Measurements from ENCODE around the gene UBE2D3. TPM values are rescaled to one million over a fixed set of nuclear protein-coding genes. Genes with fewer than 3 reads are reported as not detected.

The UBE2D3 gene
- total RNA-seq, 1 experiment from 2014 or later = 521 TPM

- DNase-seq (ENCODE audit: extremely low read depth, low read depth) = no peak
These were observed 67.3 kb downstream of the UBE2D3 start for GRCh38 chr4:102759831-102760644.

DNA sequence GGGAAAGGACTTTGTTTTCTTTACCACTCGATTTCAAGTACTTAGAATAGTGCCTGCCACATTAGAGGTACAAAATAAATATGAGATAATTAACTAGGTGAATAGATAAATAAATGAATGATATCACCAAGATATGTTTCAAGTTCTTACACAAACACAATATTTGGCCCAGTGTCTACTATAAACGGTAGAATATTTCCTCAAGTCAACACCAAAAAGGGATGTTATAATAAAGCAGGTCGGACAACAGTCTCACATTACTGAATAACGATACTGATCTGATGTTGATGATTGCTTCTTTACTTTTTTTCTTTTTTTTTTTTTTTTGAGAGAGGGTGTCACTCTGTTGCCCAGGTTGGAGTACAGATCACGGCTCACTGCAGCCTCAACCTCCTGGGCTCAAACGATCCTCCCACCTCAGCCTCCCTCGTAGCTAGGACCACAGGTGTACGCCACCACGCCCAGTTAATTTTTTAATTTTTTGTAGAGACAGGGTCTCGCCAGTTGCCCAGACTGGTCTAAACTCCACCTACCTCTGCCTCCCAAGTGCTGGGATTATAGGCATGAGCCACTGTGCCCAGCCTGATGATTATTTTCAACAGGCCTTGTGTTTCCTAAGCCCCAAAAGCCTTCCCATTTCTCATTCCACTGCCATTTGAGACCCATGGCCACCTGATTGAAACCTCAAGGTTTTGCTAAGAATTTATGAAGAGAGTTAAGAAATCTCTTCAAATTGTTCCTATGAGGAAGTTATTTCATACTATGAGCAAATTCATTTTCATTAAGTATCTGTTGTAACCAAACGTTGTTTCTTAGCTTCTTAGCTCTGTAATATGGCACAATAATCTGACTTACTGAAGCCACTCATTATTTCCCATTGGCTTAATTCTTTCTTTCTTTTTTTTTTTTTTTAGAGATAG lies 68.8 kb downstream of the UBE2D3 start:
- DNase-seq (ENCODE audit: extremely low read depth, low read depth) = no peak

DNA sequence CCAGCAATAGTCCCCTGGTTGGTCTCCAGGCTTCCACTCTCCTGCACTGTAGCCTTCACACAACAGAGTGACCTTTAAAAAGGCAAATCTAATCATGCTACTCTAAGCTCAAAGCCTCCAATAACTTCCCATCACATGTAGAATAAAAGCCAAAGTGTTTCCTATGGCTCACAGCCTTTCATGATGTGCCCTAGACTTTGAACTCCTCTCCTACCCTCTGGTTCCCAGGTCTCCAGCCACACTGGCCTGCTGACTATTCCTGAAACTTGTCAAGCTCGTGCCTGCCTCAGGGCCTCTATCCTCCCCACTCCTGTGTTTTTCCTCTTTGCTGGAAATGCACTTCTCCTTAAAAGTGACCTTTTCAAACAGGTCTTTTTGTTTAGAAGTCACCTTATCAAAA lies 69.7 kb downstream of the UBE2D3 start:
- DNase-seq (ENCODE audit: extremely low read depth, low read depth) = no peak

DNA sequence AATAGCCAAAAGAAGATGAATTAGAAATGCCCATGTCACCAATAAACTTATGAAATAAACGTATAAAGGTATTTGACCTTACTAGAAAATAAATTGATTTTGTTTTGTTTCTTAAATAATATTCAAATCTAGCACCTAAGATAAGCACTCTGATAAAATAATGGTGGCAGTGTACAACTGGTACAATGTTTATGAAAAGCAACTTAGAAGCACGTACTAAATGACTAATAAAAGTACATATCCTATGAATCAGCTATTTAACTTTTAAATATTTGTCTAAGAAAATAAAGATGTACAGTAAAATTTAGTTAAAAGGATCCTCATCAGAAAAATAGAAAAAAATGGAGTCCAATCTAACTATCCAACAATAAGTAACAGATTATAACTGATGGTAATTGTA lies 73.3 kb downstream of the UBE2D3 start:
- DNase-seq (ENCODE audit: extremely low read depth, low read depth) = no peak

DNA sequence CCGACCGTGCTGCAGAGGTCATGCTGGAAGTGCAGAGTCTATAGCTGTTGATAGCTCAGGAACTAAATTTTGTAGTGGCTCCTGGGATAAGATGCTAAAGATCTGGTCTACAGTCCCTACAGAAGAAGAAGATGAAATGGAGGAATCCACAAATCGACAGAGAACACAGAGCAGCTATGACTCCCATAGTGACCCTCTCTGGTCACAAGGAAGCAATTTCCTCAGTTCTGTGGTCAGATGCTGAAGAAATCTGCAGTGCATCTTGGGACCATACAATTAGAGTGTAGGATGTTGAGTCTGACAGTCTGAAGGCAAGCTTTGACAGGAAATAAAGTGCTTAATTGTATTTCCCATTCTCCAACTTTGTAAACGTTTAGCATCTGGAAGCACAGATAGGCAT lies 75.4 kb downstream of the UBE2D3 start:
- DNase-seq (ENCODE audit: extremely low read depth, low read depth) = no peak

Small RNA genes within 50 kb of the gene (small RNA-seq; reads per million reads assigned to genes)
- 0 reads per million in 2 experiments for gene RNU7-151P

Other genes starting within 250 kb of the UBE2D3 start
- 13.1 and 13.6 TPM in 2 replicates for gene MANBA, start 66.6 kb downstream of the UBE2D3 start, total RNA-seq (2014; rRNA removed; shearing (Covaris generic))
- 73.1 and 76.7 TPM in 2 replicates for gene CISD2, start 41.4 kb upstream of the UBE2D3 start, total RNA-seq (2014; rRNA removed; shearing (Covaris generic))
- 0.12 and 0.26 TPM in 2 replicates for gene SLC9B1, start 192.2 kb upstream of the UBE2D3 start, total RNA-seq (2014; rRNA removed; shearing (Covaris generic))
- 25.6 and 29.8 TPM in 2 replicates for gene SLC9B2, start 249.2 kb upstream of the UBE2D3 start, total RNA-seq (2014; rRNA removed; shearing (Covaris generic))